A673 (cell line): Measurements from ENCODE around the gene ZSCAN16.

ENCODE experiments used
- CTCF ChIP-seq: fragments of 300-800, 200-600 bp; sonication (generic); conservative IDR thresholded peaks from 2 replicates; pipeline ENCODE4 v1.5.1; 2017; ENCODE audit warnings: low read depth, mild to moderate bottlenecking, antibody characterized with exemption, low read length, moderate library complexity, mixed read lengths
- EZH2 ChIP-seq: fragments of 200-600 bp; sonication (generic); IDR thresholded peaks from 2 replicates; pipeline ENCODE4 v1.6.1; 2017; ENCODE audit warnings: borderline replicate concordance, low read depth, mild to moderate bottlenecking, mixed read lengths, antibody characterized with exemption, low read length; ENCODE audit not compliant: poor library complexity, severe bottlenecking

GRCh38 chr6:28105245-28105639 is 19.2 kb upstream of the ZSCAN16 start:
- TF ChIP-seq CTCF (no peak), EZH2 (no peak)
